Measurements from ENCODE around the gene RTL5. TPM values are rescaled to one million over a fixed set of nuclear protein-coding genes. Genes with fewer than 3 reads are reported as not detected.

The RTL5 gene
- polyA plus RNA-seq, 1 donor (not counting 4 experiments of a cell fraction or from before 2014, with no cell fraction given) = 0.09 TPM

- no peak overlapping the region for H3K4me3 ChIP-seq (ENCODE audit: control insufficient read depth in 2 of 3, extremely low read depth in 1 of 3, insufficient read depth in 2 of 3, low read depth in 1 of 3, low read length in 3 of 3)
- no peaks in the 10 kb centered on the region for H3K9me1 ChIP-seq (ENCODE audit: control insufficient read depth, extremely low read depth, insufficient read depth, low read length)
- FAIRE-seq (no peak), DNase-seq (ENCODE audit: low read depth, low spot score) (no peak)
- dilution Hi-C loops (cut with MboI; ENCODE audit: extremely low pct_ligation_motif_present, low sequenced_read_pairs) = no loop called here
- TF ChIP-seq CTCF (optimal IDR thresholded peaks at IDR 0.05 in 1 of 3, IDR thresholded peaks at IDR 0.05 in 1 of 3, conservative IDR thresholded peaks at IDR 0.05 in 1 of 3; ENCODE audit: extremely low read depth in 1 of 3, insufficient read depth in 2 of 3, low read length in 3 of 3) (no peak), EZH2 (IDR thresholded peaks at IDR 0.05; ENCODE audit: low read length) (no peak)
- H3K79me2 ChIP-seq (ENCODE audit: control insufficient read depth, insufficient read depth, low read length) = no peaks in the 10 kb centered on the region
- peaks cover 9% of the 10 kb centered on the region for H3K4me1 ChIP-seq (ENCODE audit: control insufficient read depth, extremely low read depth, insufficient read depth, low read length)
- no peak overlapping the region for H2AFZ ChIP-seq (ENCODE audit: control insufficient read depth, low read length)
- H3K36me3 ChIP-seq (ENCODE audit: control insufficient read depth in 2 of 2, extremely low read depth in 1 of 2, insufficient read depth in 2 of 2, low read length in 2 of 2) = no peaks in the 10 kb centered on the region
- H3K9ac ChIP-seq (ENCODE audit: control insufficient read depth, extremely low read depth, insufficient read depth, low read length) = no peak overlapping the region
- no peaks in the 10 kb centered on the region for H4K20me1 ChIP-seq (ENCODE audit: control insufficient read depth, extremely low read depth, insufficient read depth, low read length)
- H3K4me2 ChIP-seq (ENCODE audit: control insufficient read depth, extremely low read depth, insufficient read depth, low read depth, low read length) = no peak overlapping the region
- peaks cover 49% of the 10 kb centered on the region for H3K27me3 ChIP-seq (ENCODE audit: control insufficient read depth, extremely low read depth, insufficient read depth, low read length)
- no peaks in the 10 kb centered on the region for H3K9me3 ChIP-seq (ENCODE audit: control insufficient read depth, low read depth, low read length)
- no peak overlapping the region for H3K27ac ChIP-seq (ENCODE audit: control insufficient read depth, insufficient read depth, low read length)
Measured at GRCh38 chrX:72126048-72126415, 5.7 kb downstream of the RTL5 start.

GRCh38 chrX:72125331-72126047 lies 6.2 kb downstream of the RTL5 start:
- Histone ChIP-seq H3K27ac (ENCODE audit: control insufficient read depth, insufficient read depth, low read length) (no peak overlapping the region), H3K4me2 (ENCODE audit: control insufficient read depth, extremely low read depth, insufficient read depth, low read depth, low read length) (no peak overlapping the region), H3K4me1 (ENCODE audit: control insufficient read depth, extremely low read depth, insufficient read depth, low read length) (peaks cover 9% of the 10 kb centered on the region), H3K9ac (ENCODE audit: control insufficient read depth, extremely low read depth, insufficient read depth, low read length) (no peak overlapping the region), H4K20me1 (ENCODE audit: control insufficient read depth, extremely low read depth, insufficient read depth, low read length) (no peaks in the 10 kb centered on the region), H3K79me2 (ENCODE audit: control insufficient read depth, insufficient read depth, low read length) (no peaks in the 10 kb centered on the region), H3K9me1 (ENCODE audit: control insufficient read depth, extremely low read depth, insufficient read depth, low read length) (no peaks in the 10 kb centered on the region), H3K9me3 (ENCODE audit: control insufficient read depth, low read depth, low read length) (no peaks in the 10 kb centered on the region), H3K27me3 (ENCODE audit: control insufficient read depth, extremely low read depth, insufficient read depth, low read length) (peaks cover 48% of the 10 kb centered on the region), H3K36me3 (ENCODE audit: control insufficient read depth in 2 of 2, extremely low read depth in 1 of 2, insufficient read depth in 2 of 2, low read length in 2 of 2) (no peaks in the 10 kb centered on the region), H3K4me3 (ENCODE audit: control insufficient read depth in 2 of 3, extremely low read depth in 1 of 3, insufficient read depth in 2 of 3, low read depth in 1 of 3, low read length in 3 of 3) (no peak overlapping the region), H2AFZ (ENCODE audit: control insufficient read depth, low read length) (no peak overlapping the region)
- dilution Hi-C loops (cut with MboI; ENCODE audit: extremely low pct_ligation_motif_present, low sequenced_read_pairs) = no loop called here
- no peak for TF ChIP-seq CTCF (optimal IDR thresholded peaks at IDR 0.05 in 1 of 3, IDR thresholded peaks at IDR 0.05 in 1 of 3, conservative IDR thresholded peaks at IDR 0.05 in 1 of 3; ENCODE audit: extremely low read depth in 1 of 3, insufficient read depth in 2 of 3, low read length in 3 of 3)
- no peak for TF ChIP-seq EZH2 (IDR thresholded peaks at IDR 0.05; ENCODE audit: low read length)
- FAIRE-seq (no peak), DNase-seq (ENCODE audit: low read depth, low spot score) (no peak)
